B cell (primary cell): ENCODE measurements around the gene PUM1.

ENCODE experiments used
- CTCF ChIP-seq: fragments of 200-600 bp; IDR thresholded peaks from one replicate; pipeline ENCODE4 v1.8.0; 2022; ENCODE audit warnings: antibody characterized with exemption, mild to moderate bottlenecking
- EZH2 ChIP-seq: IDR thresholded peaks from 2 replicates; pipeline ENCODE4 v1.6.1; 2012; ENCODE audit warnings: borderline replicate concordance, low read depth, mild to moderate bottlenecking, moderate library complexity, low read length; ENCODE audit not compliant: insufficient read depth, poor library complexity, severe bottlenecking

- TF ChIP-seq EZH2 (no peak), CTCF (no peak)
Observed at GRCh38 chr1:30976143-30976542, 89.4 kb downstream of the PUM1 start.
